K562 (cell line): ENCODE results near the gene VWA1. TPM values are rescaled to one million over a fixed set of nuclear protein-coding genes. Genes with fewer than 3 reads are reported as not detected.
A peak's percentile ranks its signal among the peaks of the same experiment; 100 is the strongest.

Experiments used
- ATAC-seq: fragments of 200-7000 bp; cut with Tn5 transposase; 3 replicates; pipeline ENCODE4 v1.9.1; 2020; ENCODE audit warnings: moderate library complexity
- BruUV-seq: library from RNA; stranded (reverse); fragments of 400-500 nt; replicated peaks from 2 replicates; lab custom pipeline; 2021; lab: Mats Ljungman, UMichigan
- CTCF ChIA-PET: fragments of 300-600 bp; formaldehyde crosslinking; extraction: SDS; loops from one replicate; lab custom pipeline; 2021; ENCODE audit warnings: low intra/inter-chr PET ratio; lab: Yijun Ruan, JAX
- POLR2A ChIA-PET: fragments of 300-600, 350-650 bp; sonication (Branson Sonifier 250); formaldehyde crosslinking; extraction: SDS; loops from one replicate; lab custom pipeline; 2021; ENCODE audit warnings: antibody characterized with exemption, inconsistent platforms; lab: Yijun Ruan, JAX
- DNase-seq, 4 experiments: peaks; one replicate each; pipeline versions ENCODE4 v3.0.0 to v3.0.0-alpha.2; 2011 to 2018; ENCODE audit warnings: low spot score in 3 of 4, mixed read lengths in 3 of 4; ENCODE audit errors: extremely low read depth in 1 of 4
- FAIRE-seq: peaks from 2 replicates; lab custom pipeline; 2011; peaks lifted over from hg19 to GRCh38; lab: Jason Lieb, UNC
- H2AFZ ChIP-seq: 2 replicates; pipeline ENCODE4 v1.6.0; 2011; ENCODE audit warnings: low read depth, low read length, control low read depth, inconsistent platforms
- H3K27ac ChIP-seq: fragments of 200-600 bp; 3 replicates; pipeline ENCODE4 v1.8.0; 2011; ENCODE audit warnings: low read depth, mild to moderate bottlenecking, control low read depth, inconsistent platforms, low read length, moderate library complexity, mixed read lengths; ENCODE audit errors: extremely low read depth
- H3K27me3 ChIP-seq, 2 experiments: fragments of 300-600 bp in 1 of 2; 2 replicates in 1 of 2; 3 replicates in 1 of 2; pipeline versions ENCODE4 v1.6.0 to v1.8.0; 2011; ENCODE audit warnings: inconsistent platforms in 2 of 2, low read length in 2 of 2, mild to moderate bottlenecking in 1 of 2, mixed read lengths in 1 of 2, moderate library complexity in 1 of 2; ENCODE audit not compliant: control insufficient read depth in 2 of 2, insufficient read depth in 2 of 2
- H3K36me3 ChIP-seq: fragments of 300-600 bp; 3 replicates; pipeline ENCODE4 v1.8.0; 2011; ENCODE audit warnings: mild to moderate bottlenecking, low read length, inconsistent platforms; ENCODE audit not compliant: control insufficient read depth, insufficient read depth
- H3K4me1 ChIP-seq, 2 experiments: fragments of 200-600 bp in 1 of 2; replicated peaks in 1 of 2; 2 replicates in 1 of 2; 3 replicates in 1 of 2; pipeline versions ENCODE4 v1.5.1 to v1.8.0; 2011; ENCODE audit warnings: inconsistent platforms in 2 of 2, low read length in 2 of 2, mild to moderate bottlenecking in 1 of 2, mixed read lengths in 1 of 2, moderate library complexity in 1 of 2; ENCODE audit not compliant: control insufficient read depth in 2 of 2, insufficient read depth in 2 of 2
- H3K4me2 ChIP-seq: 2 replicates; pipeline ENCODE4 v1.6.1; 2011; ENCODE audit warnings: low read length, control low read depth, inconsistent platforms, mixed read lengths; ENCODE audit not compliant: insufficient read depth
- H3K4me3 ChIP-seq: fragments of 200-600 bp; sonication (generic), shearing (Covaris generic); 2 replicates; pipeline ENCODE4 v1.5.1; 2016; ENCODE audit warnings: control low read depth, inconsistent platforms
- H3K79me2 ChIP-seq: fragments of 200-600 bp; 3 replicates; pipeline ENCODE4 v1.8.0; 2011; ENCODE audit warnings: low read length, inconsistent platforms; ENCODE audit not compliant: control insufficient read depth, insufficient read depth
- H3K9ac ChIP-seq, 2 experiments: 2 replicates each; pipeline versions ENCODE4 v1.6.0 to v1.6.1; 2011; ENCODE audit warnings: low read depth in 2 of 2, low read length in 2 of 2, control low read depth in 1 of 2, inconsistent platforms in 1 of 2, mild to moderate bottlenecking in 1 of 2, mixed read lengths in 1 of 2; ENCODE audit not compliant: insufficient read depth in 1 of 2
- H3K9me1 ChIP-seq: one replicate; pipeline ENCODE4 v1.6.0; 2011; ENCODE audit warnings: inconsistent platforms, mild to moderate bottlenecking, low read length, moderate library complexity; ENCODE audit not compliant: control insufficient read depth, insufficient read depth
- H3K9me3 ChIP-seq: replicated peaks from 2 replicates; pipeline ENCODE4 v1.5.1; 2011; ENCODE audit warnings: low read depth, low read length, inconsistent platforms; ENCODE audit not compliant: control insufficient read depth, insufficient read depth
- H4K20me1 ChIP-seq: replicated peaks from 2 replicates; pipeline ENCODE4 v1.6.1; 2011; ENCODE audit warnings: low read length, inconsistent platforms, mixed read lengths; ENCODE audit not compliant: control insufficient read depth, insufficient read depth
- CEBPG ChIP-seq, 3 experiments: fragments of 200-800 bp in 1 of 3; sonication (Bioruptor generic) in 1 of 3; sonication (generic) in 1 of 3; formaldehyde crosslinking in 1 of 3; IDR thresholded peaks in 2 of 3; conservative IDR thresholded peaks in 1 of 3; 2 replicates each; pipeline versions ENCODE4 v1.6.1 to v1.8.0; 2016 to 2022; ENCODE audit warnings: missing compliant biosample characterization in 2 of 3, missing genetic modification characterization in 2 of 3, mild to moderate bottlenecking in 1 of 3, missing genetic modification reagents in 1 of 3
- CHD1 ChIP-seq: fragments of 200-600 bp; sonication (generic); IDR thresholded peaks from one replicate; pipeline ENCODE4 v1.6.1; 2012; ENCODE audit warnings: mild to moderate bottlenecking, moderate library complexity, low read length, inconsistent platforms
- HEY1 ChIP-seq: fragments of 250-450 bp; sonication (Bioruptor Pico); IDR thresholded peaks from 2 replicates; pipeline ENCODE4 v1.5.0; 2020; ENCODE audit warnings: mild to moderate bottlenecking, moderate library complexity, borderline replicate concordance
- NBN ChIP-seq: fragments of 450-650 bp; IDR thresholded peaks from 2 replicates; pipeline ENCODE4 v1.6.1; 2016; ENCODE audit warnings: low read depth, mild to moderate bottlenecking
- PHB ChIP-seq: fragments of 250-450 bp; sonication (Bioruptor Pico); IDR thresholded peaks from 2 replicates; pipeline ENCODE4 v1.5.0; 2021
- WGBS: fragments of 100-300 bp; shearing (Covaris generic); methylation state at CpG from one replicate; pipeline ENCODE4 v1.1.6; 2016; ENCODE audit warnings: low coverage, mixed read lengths; ENCODE audit not compliant: insufficient coverage; ENCODE audit errors: missing lambda C conversion rate; 5-methylcytosine and 5-hydroxymethylcytosine counted together
- in situ Hi-C: fragments of 300-500 bp; cut with MboI; formaldehyde crosslinking; loops from 4 replicates; pipeline ENCODE4 v1.15.0; 2018; ENCODE audit warnings: inconsistent platforms, mixed read lengths
- intact Hi-C: fragments of 100-400 bp; cut with micrococcal nuclease; formaldehyde crosslinking; loops from 2 replicates; pipeline ENCODE4 v1.14.2; 2022
- polyA plus RNA-seq, 8 experiments: library from polyadenylated mRNA; depleted of rRNA in 4 of 8; stranded (reverse) in 5 of 8; unstranded in 3 of 8; fragments of >200 nt; fragmentation: Nextera tagmentation in 2 of 8; fragmentation: Illumina TruSeq in 1 of 8; extraction: Ambion mirVana in 2 of 8; extraction: Trizol in 1 of 8; gene quantifications; 2 replicates each; pipeline versions ENCODE4 v1.2.1 to v1.2.3, GENCODE V29; 2011 to 2014; ENCODE audit warnings: inconsistent platforms in 1 of 8, missing spikeins in 1 of 8
- total RNA-seq, 7 experiments: library from RNA; depleted of rRNA in 6 of 7; stranded (reverse); fragments of >200 nt in 6 of 7; fragmentation: Illumina TruSeq in 2 of 7; extraction: Trizol in 2 of 7; gene quantifications; 2 replicates each; pipeline versions ENCODE4 v1.2.1 to v1.2.3, GENCODE V29; 2011 to 2021; ENCODE audit warnings: low replicate concordance in 1 of 7

VWA1 gene
- total and polyA plus RNA-seq, 9 of the 15 experiments (the other 6 are each of a cell fraction or from before 2014, with no cell fraction given) = 0.01 to 6.4 (median 0.85) TPM

- H3K36me3 ChIP-seq = peaks cover 78% of the 10 kb centered on the region
- no peaks in the 10 kb centered on the region for H3K27me3 ChIP-seq
- peaks cover 6 to 12% of the 10 kb centered on the region in 2 experiments; a peak in 4 of 5 replicates for H3K4me1 ChIP-seq
- intact Hi-C loops = no loop called here
- H4K20me1 ChIP-seq = no peaks in the 10 kb centered on the region
- no peak for ATAC-seq
- peaks cover 10% of the 10 kb centered on the region; the same call in 1 of the 3 replicates for H3K79me2 ChIP-seq
- FAIRE-seq = no peak
- no peaks in the 10 kb centered on the region for H3K9me3 ChIP-seq
- H3K4me2 ChIP-seq = no peak overlapping the region
- no TSS peak for BruUV-seq
- ChIA-PET POLR2A (interaction anchor here (0.6 to 7.1 kb wide), 4 partner anchors 9 to 51 kb away, joined by 3 to 58 read pairs (median 28); partner anchors contain the start of genes AURKAIP1 and CCNL2), CTCF (no interaction called here)
- in situ Hi-C loops = no loop called here
- no peak overlapping the region for H3K4me3 ChIP-seq
- H3K9me1 ChIP-seq = no peaks in the 10 kb centered on the region
- TF ChIP-seq PHB (CRISPR knock-in tag) (no peak), CHD1 (no peak), HEY1 (CRISPR knock-in tag) (no peak), CEBPG (CRISPR knock-in tag; IDR thresholded peaks at IDR 0.05) (0 out of 2 replicates have a peak, but pooled peaks have one; percentile 35), CEBPG (tag; conservative IDR thresholded peaks at IDR 0.05 in 1 of 2, IDR thresholded peaks at IDR 0.05 in 1 of 2) (no peak), NBN (no peak)
- no peak for DNase-seq
- 94% methylated on average over 16 of the region's 16 CpGs for WGBS
- H3K27ac ChIP-seq = no peak overlapping the region
- no peak overlapping the region for H2AFZ ChIP-seq
- no peak overlapping the region for H3K9ac ChIP-seq
Measured at GRCh38 chr1:1388078-1388472, 47.4 kb upstream of the VWA1 start.
